Endometrial microvascular endothelial cells (primary cell): ENCODE measurements around the gene GABRG3. TPM values are rescaled to one million over a fixed set of nuclear protein-coding genes. Genes with fewer than 3 reads are reported as not detected.
"Not testable (repeated sequence)": the region's sequence is repeated elsewhere in the genome, so short reads cannot be mapped to it uniquely, and the experiment has no call there.

Experiments used
- in situ Hi-C: cut with HindIII; loops from 2 replicates; pipeline ENCODE4 v1.10.0; 2017; ENCODE audit warnings: low sequenced_read_pairs, low pct_unique_long_range_greater_than_20kb; ENCODE audit errors: inconsistent ontology term
- total RNA-seq: library from RNA; depleted of rRNA; stranded (reverse); fragments of >200 nt; gene quantifications from one replicate; pipeline ENCODE4 v1.2.3, GENCODE V29; 2015; ENCODE audit errors: inconsistent ontology term

The GABRG3 gene
- total RNA-seq, 1 donor from 2014 or later: not detected

- in situ Hi-C loops: no loop called here
These were observed 381.2 kb downstream of the GABRG3 start for GRCh38 chr15:27352136-27352535.

- in situ Hi-C loops: no loop called here
These were observed 382.9 kb downstream of the GABRG3 start for GRCh38 chr15:27353856-27354255.

- in situ Hi-C loops: no loop called here
These were observed 387.9 kb downstream of the GABRG3 start for GRCh38 chr15:27358751-27359434.

GRCh38 chr15:27359586-27359985, 388.6 kb downstream of the GABRG3 start:
- in situ Hi-C loops: no loop called here

- in situ Hi-C loops: no loop called here
These were observed 389.3 kb downstream of the GABRG3 start for GRCh38 chr15:27360316-27360715.

- in situ Hi-C loops: no loop called here
These were observed 390.5 kb downstream of the GABRG3 start for GRCh38 chr15:27361438-27361837.

- in situ Hi-C loops: no loop called here
These were observed 394.5 kb downstream of the GABRG3 start for GRCh38 chr15:27365456-27365855.

- in situ Hi-C loops: not testable (repeated sequence)
These were observed 406.4 kb downstream of the GABRG3 start for GRCh38 chr15:27377391-27377790.

GRCh38 chr15:27382361-27383025, 411.5 kb downstream of the GABRG3 start:
- in situ Hi-C loops: no loop called here

- in situ Hi-C loops: no loop called here
These were observed 412.7 kb downstream of the GABRG3 start for GRCh38 chr15:27383726-27384125.

GRCh38 chr15:27392163-27392562, 421.2 kb downstream of the GABRG3 start:
- in situ Hi-C loops: no loop called here

GRCh38 chr15:27396521-27396920, 425.5 kb downstream of the GABRG3 start:
- in situ Hi-C loops: no loop called here

- in situ Hi-C loops: no loop called here
These were observed 426.0 kb downstream of the GABRG3 start for GRCh38 chr15:27396996-27397395.

- in situ Hi-C loops: no loop called here
These were observed 427.7 kb downstream of the GABRG3 start for GRCh38 chr15:27398631-27399161.

GRCh38 chr15:27399241-27399640, 428.3 kb downstream of the GABRG3 start:
- in situ Hi-C loops: no loop called here

GRCh38 chr15:27401471-27401870, 430.5 kb downstream of the GABRG3 start:
- in situ Hi-C loops: no loop called here

GRCh38 chr15:27408428-27408827, 437.4 kb downstream of the GABRG3 start:
- in situ Hi-C loops: no loop called here

- in situ Hi-C loops: no loop called here
These were observed 440.1 kb downstream of the GABRG3 start for GRCh38 chr15:27410996-27411605.

- in situ Hi-C loops: no loop called here
These were observed 441.4 kb downstream of the GABRG3 start for GRCh38 chr15:27412415-27412814.
